Body of pancreas (tissue), 4 donors: ENCODE data around the gene HSF2.

Experiments used
- POLR2A ChIP-seq, 3 donors: fragments of 450-650 bp; IDR thresholded peaks; one replicate each; pipeline ENCODE4 v1.6.1; 2016; ENCODE audit warnings: antibody characterized with exemption in 3 of 3, mild to moderate bottlenecking in 2 of 3
- TF ChIP-seq, protein P1 (sequence below), 7 experiments: fragments of 450-650 bp in 4 of 7; fragments of 200-600 bp in 3 of 7; sonication (generic) in 3 of 7; IDR thresholded peaks; one replicate each; pipeline ENCODE4 v1.5.1; 2016 to 2019; ENCODE audit warnings: antibody characterized with exemption in 7 of 7

DNA sequence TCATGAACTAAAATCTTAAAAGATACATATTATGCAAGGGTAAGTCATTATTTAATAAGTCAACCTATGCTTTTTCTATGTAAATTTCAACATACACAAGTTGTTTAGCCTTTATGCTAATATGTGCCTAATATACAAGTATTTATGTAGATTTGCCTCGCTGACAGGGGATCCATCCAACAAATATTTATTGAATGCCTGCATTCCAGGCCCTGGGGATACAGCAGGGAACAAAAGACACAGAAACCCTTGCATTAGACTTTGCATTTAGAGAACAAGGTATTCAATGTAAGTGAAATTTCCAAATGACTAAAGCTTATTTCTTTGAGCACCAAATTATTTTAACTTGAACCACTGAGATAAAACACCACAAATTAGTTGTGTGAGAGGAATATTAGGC, 53.1 kb downstream of the HSF2 start:
- TF ChIP-seq, protein P1, sequence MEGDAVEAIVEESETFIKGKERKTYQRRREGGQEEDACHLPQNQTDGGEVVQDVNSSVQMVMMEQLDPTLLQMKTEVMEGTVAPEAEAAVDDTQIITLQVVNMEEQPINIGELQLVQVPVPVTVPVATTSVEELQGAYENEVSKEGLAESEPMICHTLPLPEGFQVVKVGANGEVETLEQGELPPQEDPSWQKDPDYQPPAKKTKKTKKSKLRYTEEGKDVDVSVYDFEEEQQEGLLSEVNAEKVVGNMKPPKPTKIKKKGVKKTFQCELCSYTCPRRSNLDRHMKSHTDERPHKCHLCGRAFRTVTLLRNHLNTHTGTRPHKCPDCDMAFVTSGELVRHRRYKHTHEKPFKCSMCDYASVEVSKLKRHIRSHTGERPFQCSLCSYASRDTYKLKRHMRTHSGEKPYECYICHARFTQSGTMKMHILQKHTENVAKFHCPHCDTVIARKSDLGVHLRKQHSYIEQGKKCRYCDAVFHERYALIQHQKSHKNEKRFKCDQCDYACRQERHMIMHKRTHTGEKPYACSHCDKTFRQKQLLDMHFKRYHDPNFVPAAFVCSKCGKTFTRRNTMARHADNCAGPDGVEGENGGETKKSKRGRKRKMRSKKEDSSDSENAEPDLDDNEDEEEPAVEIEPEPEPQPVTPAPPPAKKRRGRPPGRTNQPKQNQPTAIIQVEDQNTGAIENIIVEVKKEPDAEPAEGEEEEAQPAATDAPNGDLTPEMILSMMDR (IDR thresholded peaks at IDR 0.05) = no peak
- no peak for TF ChIP-seq POLR2A (IDR thresholded peaks at IDR 0.05)
